HCT116 (cell line): ENCODE data around the gene SLC29A1.

Experiments
- CEBPB ChIP-seq: IDR thresholded peaks from 2 replicates; pipeline ENCODE4 v1.6.1; 2012; ENCODE audit warnings: low read depth
- EZH2 ChIP-seq: fragments of 200-600 bp; sonication (generic); IDR thresholded peaks from 2 replicates; pipeline ENCODE4 v1.6.1; 2017; ENCODE audit warnings: antibody characterized with exemption, mixed run types
- POLR2A ChIP-seq: IDR thresholded peaks from 2 replicates; pipeline ENCODE4 v1.7.0; 2011; ENCODE audit warnings: borderline replicate concordance; ENCODE audit not compliant: insufficient read depth, insufficient read length; ENCODE audit errors: extremely low read depth
- RAD21 ChIP-seq: IDR thresholded peaks from 2 replicates; pipeline ENCODE4 v1.6.1; 2012; ENCODE audit warnings: low read depth, mild to moderate bottlenecking
- SRF ChIP-seq: IDR thresholded peaks from 2 replicates; pipeline ENCODE4 v1.6.1; 2012; ENCODE audit warnings: low read depth
- ZNF274 ChIP-seq: fragments of 200-500 bp; sonication (Bioruptor generic); IDR thresholded peaks from 2 replicates; pipeline ENCODE4 v1.6.1; 2014; ENCODE audit warnings: mild to moderate bottlenecking, low read depth, low read length, inconsistent platforms
- TF ChIP-seq, protein P1 (sequence below), 3 experiments: fragments of 200-600 bp in 1 of 3; sonication (generic) in 1 of 3; IDR thresholded peaks in 2 of 3; conservative IDR thresholded peaks in 1 of 3; 2 replicates each; pipeline ENCODE4 v1.5.1; 2012 to 2017; ENCODE audit warnings: low read depth in 2 of 3, low read length in 2 of 3, antibody characterized with exemption in 1 of 3, borderline replicate concordance in 1 of 3, control low read depth in 1 of 3, mild to moderate bottlenecking in 1 of 3, mixed read lengths in 1 of 3, mixed run types in 1 of 3, moderate library complexity in 1 of 3; ENCODE audit not compliant: insufficient read depth in 1 of 3
- TF ChIP-seq, protein P2 (sequence below): IDR thresholded peaks from 2 replicates; pipeline ENCODE4 v1.6.1; 2012; ENCODE audit warnings: low read depth

DNA sequence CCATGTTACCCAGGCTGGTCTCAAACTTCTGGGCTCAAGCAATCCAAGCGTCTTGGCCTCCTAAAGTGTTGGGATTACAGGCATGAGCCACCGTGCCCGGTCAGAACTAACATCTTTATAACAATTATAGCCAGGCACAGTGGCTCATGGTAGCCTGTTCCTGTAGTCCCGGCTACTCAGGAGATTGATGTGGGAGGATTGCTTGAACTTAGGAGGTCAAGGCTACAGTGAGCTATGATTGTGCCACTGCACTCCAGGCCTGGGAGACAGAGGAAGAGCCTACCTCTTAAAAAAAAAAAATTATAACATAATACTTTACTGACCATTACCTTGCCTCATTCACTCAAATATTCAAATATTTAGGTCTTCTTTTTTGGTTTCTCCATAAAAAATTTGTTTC, 23.5 kb upstream of the SLC29A1 start:
- TF ChIP-seq, protein P1, sequence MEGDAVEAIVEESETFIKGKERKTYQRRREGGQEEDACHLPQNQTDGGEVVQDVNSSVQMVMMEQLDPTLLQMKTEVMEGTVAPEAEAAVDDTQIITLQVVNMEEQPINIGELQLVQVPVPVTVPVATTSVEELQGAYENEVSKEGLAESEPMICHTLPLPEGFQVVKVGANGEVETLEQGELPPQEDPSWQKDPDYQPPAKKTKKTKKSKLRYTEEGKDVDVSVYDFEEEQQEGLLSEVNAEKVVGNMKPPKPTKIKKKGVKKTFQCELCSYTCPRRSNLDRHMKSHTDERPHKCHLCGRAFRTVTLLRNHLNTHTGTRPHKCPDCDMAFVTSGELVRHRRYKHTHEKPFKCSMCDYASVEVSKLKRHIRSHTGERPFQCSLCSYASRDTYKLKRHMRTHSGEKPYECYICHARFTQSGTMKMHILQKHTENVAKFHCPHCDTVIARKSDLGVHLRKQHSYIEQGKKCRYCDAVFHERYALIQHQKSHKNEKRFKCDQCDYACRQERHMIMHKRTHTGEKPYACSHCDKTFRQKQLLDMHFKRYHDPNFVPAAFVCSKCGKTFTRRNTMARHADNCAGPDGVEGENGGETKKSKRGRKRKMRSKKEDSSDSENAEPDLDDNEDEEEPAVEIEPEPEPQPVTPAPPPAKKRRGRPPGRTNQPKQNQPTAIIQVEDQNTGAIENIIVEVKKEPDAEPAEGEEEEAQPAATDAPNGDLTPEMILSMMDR (IDR thresholded peaks at IDR 0.05 in 2 of 3, conservative IDR thresholded peaks at IDR 0.05 in 1 of 3; ENCODE audit: borderline replicate concordance in 1 of 3, insufficient read depth in 1 of 3, low read depth in 2 of 3, low read length in 2 of 3), result no peak
- TF ChIP-seq POLR2A, result no peak
- no peak for TF ChIP-seq EZH2
- no peak for TF ChIP-seq ZNF274
- no peak for TF ChIP-seq CEBPB
- no peak for TF ChIP-seq SRF
- TF ChIP-seq RAD21, result no peak
- TF ChIP-seq, protein P2, sequence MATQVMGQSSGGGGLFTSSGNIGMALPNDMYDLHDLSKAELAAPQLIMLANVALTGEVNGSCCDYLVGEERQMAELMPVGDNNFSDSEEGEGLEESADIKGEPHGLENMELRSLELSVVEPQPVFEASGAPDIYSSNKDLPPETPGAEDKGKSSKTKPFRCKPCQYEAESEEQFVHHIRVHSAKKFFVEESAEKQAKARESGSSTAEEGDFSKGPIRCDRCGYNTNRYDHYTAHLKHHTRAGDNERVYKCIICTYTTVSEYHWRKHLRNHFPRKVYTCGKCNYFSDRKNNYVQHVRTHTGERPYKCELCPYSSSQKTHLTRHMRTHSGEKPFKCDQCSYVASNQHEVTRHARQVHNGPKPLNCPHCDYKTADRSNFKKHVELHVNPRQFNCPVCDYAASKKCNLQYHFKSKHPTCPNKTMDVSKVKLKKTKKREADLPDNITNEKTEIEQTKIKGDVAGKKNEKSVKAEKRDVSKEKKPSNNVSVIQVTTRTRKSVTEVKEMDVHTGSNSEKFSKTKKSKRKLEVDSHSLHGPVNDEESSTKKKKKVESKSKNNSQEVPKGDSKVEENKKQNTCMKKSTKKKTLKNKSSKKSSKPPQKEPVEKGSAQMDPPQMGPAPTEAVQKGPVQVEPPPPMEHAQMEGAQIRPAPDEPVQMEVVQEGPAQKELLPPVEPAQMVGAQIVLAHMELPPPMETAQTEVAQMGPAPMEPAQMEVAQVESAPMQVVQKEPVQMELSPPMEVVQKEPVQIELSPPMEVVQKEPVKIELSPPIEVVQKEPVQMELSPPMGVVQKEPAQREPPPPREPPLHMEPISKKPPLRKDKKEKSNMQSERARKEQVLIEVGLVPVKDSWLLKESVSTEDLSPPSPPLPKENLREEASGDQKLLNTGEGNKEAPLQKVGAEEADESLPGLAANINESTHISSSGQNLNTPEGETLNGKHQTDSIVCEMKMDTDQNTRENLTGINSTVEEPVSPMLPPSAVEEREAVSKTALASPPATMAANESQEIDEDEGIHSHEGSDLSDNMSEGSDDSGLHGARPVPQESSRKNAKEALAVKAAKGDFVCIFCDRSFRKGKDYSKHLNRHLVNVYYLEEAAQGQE, result no peak
